ENCODE results near the gene OR52N2.

OR52N2 gene

DNA sequence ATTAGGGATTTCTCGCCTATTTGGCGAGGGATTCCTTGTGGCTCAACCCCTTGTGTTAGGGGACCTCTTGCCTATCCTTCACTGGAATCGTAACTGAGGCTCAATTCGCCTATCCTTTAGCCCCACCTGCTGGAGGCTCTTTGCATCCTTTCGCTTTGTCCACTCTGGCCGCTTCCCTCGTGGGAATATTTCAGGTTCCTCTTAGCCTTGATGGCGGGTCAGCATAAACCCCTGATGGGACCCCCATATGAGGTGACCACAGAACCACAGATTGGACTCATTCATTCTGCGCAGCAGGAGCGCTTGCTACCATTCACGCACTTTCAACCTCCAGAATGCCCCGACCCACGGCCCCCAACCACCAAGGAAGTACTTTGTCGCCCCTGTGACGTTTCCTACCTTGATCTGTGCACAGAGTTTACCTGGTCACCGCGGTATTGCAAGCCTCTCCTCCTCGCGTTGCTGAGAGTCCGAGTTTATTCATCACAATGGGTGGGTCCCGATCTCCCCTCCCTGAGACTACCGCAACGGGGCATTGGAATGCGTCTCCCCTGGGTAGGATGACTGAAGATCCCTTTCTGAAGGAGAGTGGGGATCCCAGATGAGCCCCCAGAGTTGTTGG lies at the start of gene OR52N2:
OR52N2 (plus strand) TSS at position 425 of the 622 bp plus-strand sequence. CDS start 11,412 bp downstream, outside the sequence.
- DNase-seq (ENCODE audit: low read depth), result peak; percentile 70
- H3K4me3 ChIP-seq (ENCODE audit: low read length), result peak within 1 kb of the TSS; percentile 57
- TF ChIP-seq, protein P1, sequence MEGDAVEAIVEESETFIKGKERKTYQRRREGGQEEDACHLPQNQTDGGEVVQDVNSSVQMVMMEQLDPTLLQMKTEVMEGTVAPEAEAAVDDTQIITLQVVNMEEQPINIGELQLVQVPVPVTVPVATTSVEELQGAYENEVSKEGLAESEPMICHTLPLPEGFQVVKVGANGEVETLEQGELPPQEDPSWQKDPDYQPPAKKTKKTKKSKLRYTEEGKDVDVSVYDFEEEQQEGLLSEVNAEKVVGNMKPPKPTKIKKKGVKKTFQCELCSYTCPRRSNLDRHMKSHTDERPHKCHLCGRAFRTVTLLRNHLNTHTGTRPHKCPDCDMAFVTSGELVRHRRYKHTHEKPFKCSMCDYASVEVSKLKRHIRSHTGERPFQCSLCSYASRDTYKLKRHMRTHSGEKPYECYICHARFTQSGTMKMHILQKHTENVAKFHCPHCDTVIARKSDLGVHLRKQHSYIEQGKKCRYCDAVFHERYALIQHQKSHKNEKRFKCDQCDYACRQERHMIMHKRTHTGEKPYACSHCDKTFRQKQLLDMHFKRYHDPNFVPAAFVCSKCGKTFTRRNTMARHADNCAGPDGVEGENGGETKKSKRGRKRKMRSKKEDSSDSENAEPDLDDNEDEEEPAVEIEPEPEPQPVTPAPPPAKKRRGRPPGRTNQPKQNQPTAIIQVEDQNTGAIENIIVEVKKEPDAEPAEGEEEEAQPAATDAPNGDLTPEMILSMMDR (IDR thresholded peaks at IDR 0.05; ENCODE audit: insufficient read depth, low read depth, low read length, missing control alignments), result peak; percentile 88

DNA sequence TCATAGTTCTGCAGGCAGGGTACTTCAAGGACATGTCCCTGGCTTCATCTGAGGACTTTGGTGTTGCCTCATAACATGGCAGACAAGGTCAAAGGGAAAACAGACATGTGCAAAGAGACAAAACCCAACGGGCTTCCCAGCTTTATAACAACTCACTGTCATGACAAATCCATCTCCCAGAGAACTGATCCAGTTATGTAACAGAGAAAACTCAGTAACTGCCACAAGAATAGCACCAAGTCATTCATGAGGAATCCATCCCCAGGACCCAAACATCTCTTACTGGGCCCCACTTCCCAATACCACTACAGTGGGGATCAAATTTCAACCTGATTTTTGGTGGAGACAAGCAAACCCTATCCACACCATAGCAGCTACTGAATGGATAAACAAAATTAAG lies 41.7 kb upstream of the OR52N2 start:
- no peak overlapping the region for H3K4me3 ChIP-seq (ENCODE audit: low read length)
- TF ChIP-seq, protein P1 (IDR thresholded peaks at IDR 0.05; ENCODE audit: insufficient read depth, low read depth, low read length, missing control alignments), result no peak

DNA sequence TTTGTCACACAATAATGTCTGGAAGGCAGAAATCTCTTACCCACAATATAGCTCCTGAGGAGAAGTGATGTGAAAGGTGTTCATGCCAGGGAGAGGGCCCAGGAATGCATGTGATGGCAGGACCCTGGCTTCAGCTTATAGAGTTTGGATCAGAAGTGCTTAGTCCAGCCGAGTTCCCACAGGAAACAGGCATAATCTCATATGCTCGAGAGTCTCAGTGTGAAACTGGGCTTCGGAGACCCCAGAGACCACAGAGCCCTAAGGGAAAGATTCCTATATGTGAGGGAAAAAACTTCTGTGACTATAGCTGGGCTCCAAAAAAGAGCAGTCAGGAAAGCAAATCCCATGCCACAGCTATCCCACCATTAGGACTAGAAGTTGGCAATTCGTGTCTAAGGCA lies 25.5 kb upstream of the OR52N2 start, which contains the start of gene OR52N5:
OR52N5 (minus strand) TSS at position 101 of the 400 bp plus-strand sequence. CDS start 4,721 bp downstream, outside the sequence.
- no peak for DNase-seq (ENCODE audit: low read depth)
- H3K4me3 ChIP-seq (ENCODE audit: low read length), result no peak within 1 kb of the TSS
- TF ChIP-seq, protein P1 (IDR thresholded peaks at IDR 0.05; ENCODE audit: insufficient read depth, low read depth, low read length, missing control alignments), result no peak

More for the DNA sequence above, 41.7 kb upstream of the OR52N2 start:
- DNase-seq (ENCODE audit: low read depth), result peak; percentile 44

DNA sequence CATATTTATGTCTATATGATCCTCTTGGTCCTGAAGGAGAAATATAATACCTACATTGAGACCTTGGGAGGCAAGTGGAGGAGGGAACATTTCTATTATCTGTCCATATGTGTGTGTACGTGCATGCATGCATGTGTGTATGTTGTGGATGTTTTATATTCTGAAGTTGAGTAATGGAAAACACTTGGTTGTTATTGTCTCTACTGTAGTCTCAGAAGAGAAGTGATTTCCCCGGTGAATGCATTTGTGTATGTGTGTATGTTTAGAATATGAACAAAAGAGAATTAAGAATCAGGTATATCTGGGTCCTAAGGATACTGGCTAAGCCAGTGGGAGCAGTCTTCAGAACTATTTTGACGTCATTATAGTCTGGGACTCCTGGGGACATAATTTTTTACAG lies 17.6 kb upstream of the OR52N2 start, which contains the start of gene OR52N1:
OR52N1 (minus strand) TSS at position 101 of the 400 bp plus-strand sequence. CDS start 2,449 bp downstream, outside the sequence.
- TF ChIP-seq, protein P1 (IDR thresholded peaks at IDR 0.05; ENCODE audit: insufficient read depth, low read depth, low read length, missing control alignments), result no peak
- no peak within 1 kb of the TSS for H3K4me3 ChIP-seq (ENCODE audit: low read length)
- DNase-seq (ENCODE audit: low read depth), result no peak

DNA sequence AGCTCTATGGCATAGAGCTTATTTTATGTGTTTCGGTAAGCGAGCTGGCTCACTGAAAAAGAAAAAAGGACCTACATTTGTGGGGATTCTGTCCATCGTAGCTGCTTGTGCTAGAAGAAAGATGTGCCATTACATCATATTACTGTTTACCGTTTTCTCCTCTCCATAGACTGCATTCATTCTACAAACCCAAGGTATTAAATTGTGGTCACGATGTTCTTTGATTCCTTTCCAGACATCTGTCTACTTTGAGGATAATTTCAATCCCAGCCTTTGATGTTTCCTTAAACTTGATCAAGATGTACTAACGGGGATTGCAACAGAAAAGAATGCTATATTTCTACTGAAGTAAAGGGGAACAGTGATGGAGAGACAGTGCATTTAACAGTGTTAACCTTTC lies 12.2 kb upstream of the OR52N2 start:
- no peak for DNase-seq (ENCODE audit: low read depth)
- TF ChIP-seq, protein P1 (IDR thresholded peaks at IDR 0.05; ENCODE audit: insufficient read depth, low read depth, low read length, missing control alignments), result no peak
- H3K4me3 ChIP-seq (ENCODE audit: low read length), result no peak overlapping the region

DNA sequence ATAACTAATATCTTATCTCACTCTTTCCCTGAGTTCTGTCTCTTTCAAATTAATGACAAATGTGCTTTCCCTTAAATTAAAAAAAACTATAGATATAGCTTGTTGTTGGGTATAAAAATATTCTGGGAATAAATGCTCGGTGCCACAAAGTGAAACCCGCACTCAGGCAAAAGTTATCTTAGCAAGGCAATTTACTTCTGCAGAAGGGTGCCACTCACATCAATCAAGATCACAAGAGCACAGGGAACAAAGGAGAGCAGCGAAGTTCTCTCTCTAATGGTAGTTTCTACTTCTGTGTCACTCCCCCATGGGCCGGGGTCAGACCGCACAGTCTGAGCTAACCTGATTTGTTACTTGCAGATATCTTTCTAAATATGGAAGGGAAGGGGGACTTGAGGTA lies 4.7 kb upstream of the OR52N2 start:
- no peak for DNase-seq (ENCODE audit: low read depth)
- TF ChIP-seq, protein P1 (IDR thresholded peaks at IDR 0.05; ENCODE audit: insufficient read depth, low read depth, low read length, missing control alignments), result no peak
- H3K4me3 ChIP-seq (ENCODE audit: low read length), result no peak overlapping the region

DNA sequence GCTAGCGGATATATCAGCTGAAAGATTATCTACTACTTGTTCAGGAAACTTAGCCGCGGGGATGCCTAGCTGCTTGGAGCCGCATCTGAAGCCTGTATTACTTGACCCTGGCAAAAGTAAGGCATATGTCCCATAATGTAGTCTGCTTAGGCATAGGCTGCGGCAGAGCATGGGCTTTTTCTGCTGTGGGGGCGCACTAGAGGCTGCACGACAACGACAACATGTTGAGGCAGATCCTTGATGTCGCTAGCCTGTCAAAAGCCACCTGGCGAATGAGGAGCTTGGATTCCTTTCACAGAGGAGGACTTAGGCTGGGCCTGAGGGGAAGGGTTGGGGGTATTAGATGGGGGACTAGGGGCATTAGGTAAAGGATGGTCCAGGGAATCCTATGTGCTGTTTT lies 1.1 kb upstream of the OR52N2 start:
- TF ChIP-seq, protein P1 (IDR thresholded peaks at IDR 0.05; ENCODE audit: insufficient read depth, low read depth, low read length, missing control alignments), result no peak
- no peak for DNase-seq (ENCODE audit: low read depth)
- no peak overlapping the region for H3K4me3 ChIP-seq (ENCODE audit: low read length)
